ENCODE data around the gene DET1. TPM values are rescaled to one million over a fixed set of nuclear protein-coding genes. Genes with fewer than 3 reads are reported as not detected.
A peak's percentile ranks its signal among the peaks of the same experiment; 100 is the strongest.

The DET1 gene
- total and polyA plus RNA-seq, 2 of the 13 experiments (the other 11 are each of a cell fraction or from before 2014, with no cell fraction given) = 2.2 to 4.2 TPM

DNA sequence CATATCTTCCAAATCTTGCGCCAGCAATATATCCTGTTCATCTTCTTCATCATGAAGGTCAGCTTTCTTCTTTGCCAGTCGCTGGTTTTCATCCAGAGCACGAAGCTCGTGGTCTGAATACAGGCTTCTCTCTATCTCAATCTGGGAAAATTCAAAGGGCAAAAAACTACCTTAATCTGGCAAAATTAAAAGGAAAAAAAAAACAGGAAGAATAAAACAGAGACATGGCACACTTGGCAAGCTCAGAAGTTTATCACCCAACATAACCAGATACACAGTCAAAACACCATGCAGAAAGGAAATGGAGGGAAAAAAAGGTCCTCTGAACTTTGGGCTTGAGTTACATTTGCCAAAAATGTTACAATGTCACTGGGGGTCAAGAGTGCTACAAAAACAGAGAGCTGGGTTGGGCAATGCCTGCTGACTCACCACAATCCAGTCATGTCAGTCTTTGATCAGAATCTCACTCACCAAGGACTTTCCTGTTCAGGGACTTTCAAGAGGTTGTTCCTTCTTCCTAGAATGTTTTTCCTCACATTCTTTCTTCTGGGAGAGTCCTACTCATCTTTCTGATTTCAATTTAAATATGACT is 80.8 kb downstream of the DET1 start (continued):
- TF ChIP-seq, protein P1, sequence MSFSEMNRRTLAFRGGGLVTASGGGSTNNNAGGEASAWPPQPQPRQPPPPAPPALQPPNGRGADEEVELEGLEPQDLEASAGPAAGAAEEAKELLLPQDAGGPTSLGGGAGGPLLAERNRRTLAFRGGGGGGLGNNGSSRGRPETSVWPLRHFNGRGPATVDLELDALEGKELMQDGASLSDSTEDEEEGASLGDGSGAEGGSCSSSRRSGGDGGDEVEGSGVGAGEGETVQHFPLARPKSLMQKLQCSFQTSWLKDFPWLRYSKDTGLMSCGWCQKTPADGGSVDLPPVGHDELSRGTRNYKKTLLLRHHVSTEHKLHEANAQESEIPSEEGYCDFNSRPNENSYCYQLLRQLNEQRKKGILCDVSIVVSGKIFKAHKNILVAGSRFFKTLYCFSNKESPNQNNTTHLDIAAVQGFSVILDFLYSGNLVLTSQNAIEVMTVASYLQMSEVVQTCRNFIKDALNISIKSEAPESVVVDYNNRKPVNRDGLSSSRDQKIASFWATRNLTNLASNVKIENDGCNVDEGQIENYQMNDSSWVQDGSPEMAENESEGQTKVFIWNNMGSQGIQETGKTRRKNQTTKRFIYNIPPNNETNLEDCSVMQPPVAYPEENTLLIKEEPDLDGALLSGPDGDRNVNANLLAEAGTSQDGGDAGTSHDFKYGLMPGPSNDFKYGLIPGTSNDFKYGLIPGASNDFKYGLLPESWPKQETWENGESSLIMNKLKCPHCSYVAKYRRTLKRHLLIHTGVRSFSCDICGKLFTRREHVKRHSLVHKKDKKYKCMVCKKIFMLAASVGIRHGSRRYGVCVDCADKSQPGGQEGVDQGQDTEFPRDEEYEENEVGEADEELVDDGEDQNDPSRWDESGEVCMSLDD (CRISPR knock-in tag; IDR thresholded peaks at IDR 0.05; ENCODE audit: borderline replicate concordance) = no peak; the same call in 1 of the 2 replicates
- TF ChIP-seq ATF2 (CRISPR knock-in tag; IDR thresholded peaks at IDR 0.05) (peak; percentile 63; the same call in 1 of the 2 replicates), KDM6A (CRISPR knock-in tag; IDR thresholded peaks at IDR 0.05; ENCODE audit: low read depth) (peak; percentile 62; the same call in 1 of the 2 replicates), FOXA3 (CRISPR knock-in tag; IDR thresholded peaks at IDR 0.05) (peak; percentile 78), GTF3A (CRISPR knock-in tag; conservative IDR thresholded peaks at IDR 0.05) (no peak), ZNF317 (CRISPR knock-in tag; IDR thresholded peaks at IDR 0.05) (0 out of 2 replicates have a peak, but pooled peaks have one; percentile 24), CREB1 (IDR thresholded peaks at IDR 0.05) (no peak), CREB1 (CRISPR knock-in tag; IDR thresholded peaks at IDR 0.05) (peak; percentile 56), ZNF792 (CRISPR knock-in tag; IDR thresholded peaks at IDR 0.05) (no peak), GABPB1 (CRISPR knock-in tag; IDR thresholded peaks at IDR 0.05) (peak; percentile 49), LCORL (IDR thresholded peaks at IDR 0.05) (peak; percentile 88; the same call in 1 of the 2 replicates), LCORL (CRISPR knock-in tag; IDR thresholded peaks at IDR 0.05) (peak; percentile 99)
- TF ChIP-seq, protein P2, sequence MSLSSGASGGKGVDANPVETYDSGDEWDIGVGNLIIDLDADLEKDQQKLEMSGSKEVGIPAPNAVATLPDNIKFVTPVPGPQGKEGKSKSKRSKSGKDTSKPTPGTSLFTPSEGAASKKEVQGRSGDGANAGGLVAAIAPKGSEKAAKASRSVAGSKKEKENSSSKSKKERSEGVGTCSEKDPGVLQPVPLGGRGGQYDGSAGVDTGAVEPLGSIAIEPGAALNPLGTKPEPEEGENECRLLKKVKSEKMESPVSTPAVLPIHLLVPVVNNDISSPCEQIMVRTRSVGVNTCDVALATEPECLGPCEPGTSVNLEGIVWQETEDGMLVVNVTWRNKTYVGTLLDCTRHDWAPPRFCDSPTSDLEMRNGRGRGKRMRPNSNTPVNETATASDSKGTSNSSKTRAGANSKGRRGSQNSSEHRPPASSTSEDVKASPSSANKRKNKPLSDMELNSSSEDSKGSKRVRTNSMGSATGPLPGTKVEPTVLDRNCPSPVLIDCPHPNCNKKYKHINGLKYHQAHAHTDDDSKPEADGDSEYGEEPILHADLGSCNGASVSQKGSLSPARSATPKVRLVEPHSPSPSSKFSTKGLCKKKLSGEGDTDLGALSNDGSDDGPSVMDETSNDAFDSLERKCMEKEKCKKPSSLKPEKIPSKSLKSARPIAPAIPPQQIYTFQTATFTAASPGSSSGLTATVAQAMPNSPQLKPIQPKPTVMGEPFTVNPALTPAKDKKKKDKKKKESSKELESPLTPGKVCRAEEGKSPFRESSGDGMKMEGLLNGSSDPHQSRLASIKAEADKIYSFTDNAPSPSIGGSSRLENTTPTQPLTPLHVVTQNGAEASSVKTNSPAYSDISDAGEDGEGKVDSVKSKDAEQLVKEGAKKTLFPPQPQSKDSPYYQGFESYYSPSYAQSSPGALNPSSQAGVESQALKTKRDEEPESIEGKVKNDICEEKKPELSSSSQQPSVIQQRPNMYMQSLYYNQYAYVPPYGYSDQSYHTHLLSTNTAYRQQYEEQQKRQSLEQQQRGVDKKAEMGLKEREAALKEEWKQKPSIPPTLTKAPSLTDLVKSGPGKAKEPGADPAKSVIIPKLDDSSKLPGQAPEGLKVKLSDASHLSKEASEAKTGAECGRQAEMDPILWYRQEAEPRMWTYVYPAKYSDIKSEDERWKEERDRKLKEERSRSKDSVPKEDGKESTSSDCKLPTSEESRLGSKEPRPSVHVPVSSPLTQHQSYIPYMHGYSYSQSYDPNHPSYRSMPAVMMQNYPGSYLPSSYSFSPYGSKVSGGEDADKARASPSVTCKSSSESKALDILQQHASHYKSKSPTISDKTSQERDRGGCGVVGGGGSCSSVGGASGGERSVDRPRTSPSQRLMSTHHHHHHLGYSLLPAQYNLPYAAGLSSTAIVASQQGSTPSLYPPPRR (CRISPR knock-in tag; IDR thresholded peaks at IDR 0.05; ENCODE audit: borderline replicate concordance) = peak; percentile 70; the same call in 1 of the 2 replicates
- TF ChIP-seq, protein P3, sequence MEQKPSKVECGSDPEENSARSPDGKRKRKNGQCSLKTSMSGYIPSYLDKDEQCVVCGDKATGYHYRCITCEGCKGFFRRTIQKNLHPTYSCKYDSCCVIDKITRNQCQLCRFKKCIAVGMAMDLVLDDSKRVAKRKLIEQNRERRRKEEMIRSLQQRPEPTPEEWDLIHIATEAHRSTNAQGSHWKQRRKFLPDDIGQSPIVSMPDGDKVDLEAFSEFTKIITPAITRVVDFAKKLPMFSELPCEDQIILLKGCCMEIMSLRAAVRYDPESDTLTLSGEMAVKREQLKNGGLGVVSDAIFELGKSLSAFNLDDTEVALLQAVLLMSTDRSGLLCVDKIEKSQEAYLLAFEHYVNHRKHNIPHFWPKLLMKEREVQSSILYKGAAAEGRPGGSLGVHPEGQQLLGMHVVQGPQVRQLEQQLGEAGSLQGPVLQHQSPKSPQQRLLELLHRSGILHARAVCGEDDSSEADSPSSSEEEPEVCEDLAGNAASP (CRISPR knock-in tag; IDR thresholded peaks at IDR 0.05; ENCODE audit: borderline replicate concordance) = peak; percentile 94
- TF ChIP-seq, protein P4, sequence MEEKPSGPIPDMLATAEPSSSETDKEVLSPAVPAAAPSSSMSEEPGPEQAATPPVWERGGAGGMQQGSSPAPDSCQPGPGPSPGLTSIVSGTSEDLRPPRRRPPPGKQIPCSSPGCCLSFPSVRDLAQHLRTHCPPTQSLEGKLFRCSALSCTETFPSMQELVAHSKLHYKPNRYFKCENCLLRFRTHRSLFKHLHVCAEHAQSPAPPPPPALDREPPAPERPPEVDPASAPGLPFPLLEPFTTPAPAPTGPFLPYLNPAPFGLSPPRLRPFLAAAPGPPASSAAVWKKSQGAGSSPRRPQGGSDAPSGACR (CRISPR knock-in tag; IDR thresholded peaks at IDR 0.05) = 0 out of 2 replicates have a peak, but pooled peaks have one; percentile 66
